Parathyroid adenoma (tissue), 2 donors: ENCODE results near the gene CLEC3B.

ENCODE experiments used
- H2AFZ ChIP-seq: fragments of 300-600 bp; sonication (generic); one replicate; pipeline ENCODE4 v1.7.0; 2017; ENCODE audit warnings: antibody characterized with exemption, mild to moderate bottlenecking
- H3K27ac ChIP-seq: fragments of 300-600 bp; sonication (generic); one replicate; pipeline ENCODE4 v1.7.0; 2017
- H3K27me3 ChIP-seq: fragments of 300-600 bp; sonication (generic); one replicate; pipeline ENCODE4 v1.7.0; 2017; ENCODE audit warnings: low read length; ENCODE audit not compliant: control insufficient read depth, insufficient read depth
- H3K36me3 ChIP-seq: fragments of 300-600 bp; sonication (generic); one replicate; pipeline ENCODE4 v1.7.0; 2017; ENCODE audit warnings: low read length; ENCODE audit not compliant: control insufficient read depth, insufficient read depth
- H3K4me1 ChIP-seq: fragments of 300-600 bp; sonication (generic); one replicate; pipeline ENCODE4 v1.7.0; 2017; ENCODE audit warnings: control low read depth
- H3K4me2 ChIP-seq: fragments of 300-600 bp; sonication (generic); one replicate; pipeline ENCODE4 v1.7.0; 2017; ENCODE audit warnings: low read length
- H3K4me3 ChIP-seq: fragments of 300-600 bp; sonication (generic); one replicate; pipeline ENCODE4 v1.7.0; 2017; ENCODE audit warnings: low read depth, low read length
- H3K79me2 ChIP-seq: fragments of 300-600 bp; sonication (generic); one replicate; pipeline ENCODE4 v1.7.0; 2017; ENCODE audit warnings: control low read depth
- H3K9ac ChIP-seq: fragments of 300-600 bp; sonication (generic); one replicate; pipeline ENCODE4 v1.7.0; 2017; ENCODE audit warnings: mild to moderate bottlenecking
- H3K9me3 ChIP-seq: fragments of 300-600 bp; sonication (generic); one replicate; pipeline ENCODE4 v1.7.0; 2017; ENCODE audit warnings: low read length; ENCODE audit not compliant: control insufficient read depth
- CTCF ChIP-seq: fragments of 300-600 bp; sonication (generic); IDR thresholded peaks from one replicate; pipeline ENCODE4 v1.7.0; 2017; ENCODE audit warnings: antibody characterized with exemption, mild to moderate bottlenecking
- donor health status: primary hyperparathyroidism.

Gene CLEC3B, protein sequence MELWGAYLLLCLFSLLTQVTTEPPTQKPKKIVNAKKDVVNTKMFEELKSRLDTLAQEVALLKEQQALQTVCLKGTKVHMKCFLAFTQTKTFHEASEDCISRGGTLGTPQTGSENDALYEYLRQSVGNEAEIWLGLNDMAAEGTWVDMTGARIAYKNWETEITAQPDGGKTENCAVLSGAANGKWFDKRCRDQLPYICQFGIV

DNA sequence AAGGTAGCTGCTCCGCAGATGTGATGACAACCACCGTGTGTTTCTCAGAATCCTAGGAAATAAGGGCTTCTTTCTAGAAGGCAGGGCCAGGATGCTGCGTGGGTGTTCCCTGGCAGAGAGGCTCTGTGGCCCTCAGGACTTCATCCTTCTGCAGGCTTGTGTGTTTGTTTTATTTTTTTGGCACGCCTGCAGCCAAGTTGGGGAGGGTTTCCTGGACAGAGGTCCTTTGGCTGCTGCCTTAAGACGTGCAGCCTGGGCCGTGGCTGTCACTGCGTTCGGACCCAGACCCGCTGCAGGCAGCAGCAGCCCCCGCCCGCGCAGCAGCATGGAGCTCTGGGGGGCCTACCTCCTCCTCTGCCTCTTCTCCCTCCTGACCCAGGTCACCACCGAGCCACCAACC lies at the start of gene CLEC3B:
CLEC3B (plus strand) TSS at position 266 of the 400 bp plus-strand sequence; CDS start at position 326, 60 bp downstream.
- Histone ChIP-seq H3K9me3 (no peaks in the 10 kb centered on the region), H3K4me1 (peaks cover 13% of the 10 kb centered on the region), H3K27me3 (no peaks in the 10 kb centered on the region), H3K4me2 (no peak within 1 kb of the TSS), H3K36me3 (no peaks in the 10 kb centered on the region), H3K27ac (peak within 1 kb of the TSS; percentile 45), H3K79me2 (no peaks in the 10 kb centered on the region), H3K4me3 (peak within 1 kb of the TSS; percentile 42), H3K9ac (no peak within 1 kb of the TSS), H2AFZ (no peak within 1 kb of the TSS)
- no peak for TF ChIP-seq CTCF

DNA sequence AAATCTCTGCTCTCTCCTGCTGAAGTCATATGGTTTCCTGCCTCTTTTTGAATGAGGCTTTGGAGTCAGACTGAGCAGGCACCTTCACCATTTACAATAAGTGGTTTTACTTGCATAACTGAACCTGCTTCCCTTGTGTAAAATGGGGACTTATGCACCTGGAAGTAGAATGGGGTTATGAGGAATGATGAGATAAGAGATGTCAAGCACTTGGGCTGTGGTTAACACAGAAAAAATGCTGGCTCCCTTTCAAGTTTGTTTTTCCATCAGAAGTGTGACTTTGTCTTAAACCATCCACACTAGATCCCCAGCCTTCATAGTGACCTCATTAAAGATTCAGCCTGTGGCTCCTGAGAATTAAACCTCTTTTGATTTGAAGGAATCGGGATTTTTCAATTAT lies 44.9 kb upstream of the CLEC3B start:
- Histone ChIP-seq H3K27me3 (no peaks in the 10 kb centered on the region), H3K9ac (no peak overlapping the region), H3K4me2 (no peak overlapping the region), H2AFZ (no peak overlapping the region), H3K4me3 (no peak overlapping the region), H3K9me3 (no peaks in the 10 kb centered on the region), H3K36me3 (no peaks in the 10 kb centered on the region), H3K79me2 (peaks cover 39% of the 10 kb centered on the region), H3K27ac (peak overlapping the region; percentile 27), H3K4me1 (peaks cover 4% of the 10 kb centered on the region)
- TF ChIP-seq CTCF = no peak

DNA sequence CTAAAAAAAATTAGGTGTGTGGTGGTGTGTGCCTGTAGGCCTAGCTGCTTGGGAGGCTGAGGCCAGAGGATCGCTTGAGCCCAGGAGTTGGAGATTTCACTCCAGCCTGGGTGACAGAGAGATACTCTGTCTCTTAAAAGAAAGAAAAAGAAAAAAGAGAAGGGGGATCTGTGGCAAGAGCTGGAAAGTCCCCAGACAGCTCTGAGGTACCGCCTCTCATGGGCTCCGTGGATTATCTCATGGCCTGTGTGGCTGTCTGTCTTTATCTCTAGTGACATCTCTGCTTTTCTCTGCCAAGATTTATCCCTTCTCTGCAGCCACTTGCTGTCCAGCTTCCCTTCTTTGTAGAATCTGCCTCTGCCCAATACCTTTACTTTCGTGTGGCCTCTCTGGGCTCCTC lies 44.4 kb upstream of the CLEC3B start:
- Histone ChIP-seq H3K27me3 (no peaks in the 10 kb centered on the region), H3K4me2 (no peak overlapping the region), H3K9ac (no peak overlapping the region), H3K4me3 (no peak overlapping the region), H3K4me1 (peaks cover 4% of the 10 kb centered on the region), H2AFZ (no peak overlapping the region), H3K79me2 (peaks cover 34% of the 10 kb centered on the region), H3K9me3 (no peaks in the 10 kb centered on the region), H3K27ac (peak overlapping the region; percentile 27), H3K36me3 (no peaks in the 10 kb centered on the region)
- TF ChIP-seq CTCF = no peak

- Histone ChIP-seq H3K27ac (no peak overlapping the region), H2AFZ (no peak overlapping the region), H3K36me3 (no peaks in the 10 kb centered on the region), H3K79me2 (peaks cover 28% of the 10 kb centered on the region), H3K4me2 (no peak overlapping the region), H3K4me1 (peaks cover 10% of the 10 kb centered on the region), H3K9ac (no peak overlapping the region), H3K9me3 (no peaks in the 10 kb centered on the region), H3K4me3 (no peak overlapping the region), H3K27me3 (no peaks in the 10 kb centered on the region)
- no peak for TF ChIP-seq CTCF
Measured at GRCh38 chr3:44982817-44983216, 43.3 kb upstream of the CLEC3B start.

DNA sequence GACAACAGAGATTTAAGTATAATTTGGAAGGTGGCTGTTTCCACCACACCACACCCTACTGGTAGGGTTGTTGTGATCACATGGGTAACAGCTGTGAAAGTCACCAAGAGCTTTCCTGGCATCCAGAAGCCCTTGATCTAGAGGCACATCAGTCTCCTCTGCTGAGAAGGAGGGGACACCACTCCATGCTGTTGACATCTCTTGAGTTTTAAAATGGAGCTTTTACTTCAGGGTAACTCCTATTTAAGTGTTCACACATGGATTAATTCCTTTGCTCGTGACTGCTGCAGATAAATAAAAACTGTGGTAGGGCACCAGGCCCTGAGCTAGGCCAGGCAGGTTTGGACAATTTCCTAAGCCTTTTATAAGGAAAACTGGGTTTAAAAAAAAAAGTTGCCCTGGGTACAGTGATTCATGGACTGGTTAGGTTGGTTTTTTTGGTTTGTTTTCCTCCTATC lies 42.6 kb upstream of the CLEC3B start:
- Histone ChIP-seq H3K9ac (no peak overlapping the region), H3K79me2 (peaks cover 34% of the 10 kb centered on the region), H3K27me3 (no peaks in the 10 kb centered on the region), H3K4me1 (peaks cover 10% of the 10 kb centered on the region), H3K36me3 (no peaks in the 10 kb centered on the region), H2AFZ (no peak overlapping the region), H3K9me3 (no peaks in the 10 kb centered on the region), H3K4me2 (peak overlapping the region; percentile 7), H3K4me3 (no peak overlapping the region), H3K27ac (no peak overlapping the region)
- no peak for TF ChIP-seq CTCF
